HG03108 (cell line): Measurements from ENCODE around the gene DENND6B.
"Not testable (repeated sequence)": the region's sequence is repeated elsewhere in the genome, so short reads cannot be mapped to it uniquely, and the experiment has no call there.

Experiments
- ATAC-seq: cut with Tn5 transposase; IDR thresholded peaks from one replicate; pipeline ENCODE4 v1.9.1; 2021; ENCODE audit warnings: moderate library complexity; ENCODE audit not compliant: unreplicated experiment

Gene DENND6B

GRCh38 chr22:50339945-50340879, 13.4 kb upstream of the DENND6B start:
- no peak for ATAC-seq

- ATAC-seq = no peak
Measured at GRCh38 chr22:50338860-50339462, 12.1 kb upstream of the DENND6B start.

- no peak for ATAC-seq
Measured at GRCh38 chr22:50338042-50338573, 11.3 kb upstream of the DENND6B start.

GRCh38 chr22:50337262-50338041, 10.6 kb upstream of the DENND6B start:
- ATAC-seq = no peak

GRCh38 chr22:50334433-50334832, 7.6 kb upstream of the DENND6B start:
- ATAC-seq = not testable (repeated sequence)

GRCh38 chr22:50329236-50329635, 2.4 kb upstream of the DENND6B start:
- ATAC-seq = no peak

- no peak for ATAC-seq
Measured at GRCh38 chr22:50327711-50328019, 853 bp upstream of the DENND6B start.

GRCh38 chr22:50326225-50326955, 422 bp downstream of the DENND6B start:
- ATAC-seq = peak; percentile 11

- ATAC-seq = no peak
Measured at GRCh38 chr22:50325444-50326224, 1.2 kb downstream of the DENND6B start.

- ATAC-seq = no peak
Measured at GRCh38 chr22:50323900-50324299, 2.9 kb downstream of the DENND6B start.

GRCh38 chr22:50322382-50323104, 4.3 kb downstream of the DENND6B start:
- ATAC-seq = not testable (repeated sequence)

- no peak for ATAC-seq
Measured at GRCh38 chr22:50320671-50321325, 6.0 kb downstream of the DENND6B start.

- ATAC-seq = no peak
Measured at GRCh38 chr22:50320116-50320515, 6.7 kb downstream of the DENND6B start.

- ATAC-seq = no peak
Measured at GRCh38 chr22:50319503-50319951, 7.3 kb downstream of the DENND6B start.

- ATAC-seq = no peak
Measured at GRCh38 chr22:50318698-50319411, 8.0 kb downstream of the DENND6B start.

- ATAC-seq = no peak
Measured at GRCh38 chr22:50318356-50318697, 8.5 kb downstream of the DENND6B start.

GRCh38 chr22:50317674-50318073, 9.1 kb downstream of the DENND6B start:
- ATAC-seq = no peak

GRCh38 chr22:50317178-50317577, 9.6 kb downstream of the DENND6B start:
- no peak for ATAC-seq
